HG02852 (cell line): ENCODE measurements around the gene COL6A2.

Experiments
- ATAC-seq: cut with Tn5 transposase; IDR thresholded peaks from one replicate; pipeline ENCODE4 v1.9.1; 2021; ENCODE audit warnings: mild to moderate bottlenecking, moderate library complexity; ENCODE audit not compliant: unreplicated experiment

The COL6A2 gene

DNA sequence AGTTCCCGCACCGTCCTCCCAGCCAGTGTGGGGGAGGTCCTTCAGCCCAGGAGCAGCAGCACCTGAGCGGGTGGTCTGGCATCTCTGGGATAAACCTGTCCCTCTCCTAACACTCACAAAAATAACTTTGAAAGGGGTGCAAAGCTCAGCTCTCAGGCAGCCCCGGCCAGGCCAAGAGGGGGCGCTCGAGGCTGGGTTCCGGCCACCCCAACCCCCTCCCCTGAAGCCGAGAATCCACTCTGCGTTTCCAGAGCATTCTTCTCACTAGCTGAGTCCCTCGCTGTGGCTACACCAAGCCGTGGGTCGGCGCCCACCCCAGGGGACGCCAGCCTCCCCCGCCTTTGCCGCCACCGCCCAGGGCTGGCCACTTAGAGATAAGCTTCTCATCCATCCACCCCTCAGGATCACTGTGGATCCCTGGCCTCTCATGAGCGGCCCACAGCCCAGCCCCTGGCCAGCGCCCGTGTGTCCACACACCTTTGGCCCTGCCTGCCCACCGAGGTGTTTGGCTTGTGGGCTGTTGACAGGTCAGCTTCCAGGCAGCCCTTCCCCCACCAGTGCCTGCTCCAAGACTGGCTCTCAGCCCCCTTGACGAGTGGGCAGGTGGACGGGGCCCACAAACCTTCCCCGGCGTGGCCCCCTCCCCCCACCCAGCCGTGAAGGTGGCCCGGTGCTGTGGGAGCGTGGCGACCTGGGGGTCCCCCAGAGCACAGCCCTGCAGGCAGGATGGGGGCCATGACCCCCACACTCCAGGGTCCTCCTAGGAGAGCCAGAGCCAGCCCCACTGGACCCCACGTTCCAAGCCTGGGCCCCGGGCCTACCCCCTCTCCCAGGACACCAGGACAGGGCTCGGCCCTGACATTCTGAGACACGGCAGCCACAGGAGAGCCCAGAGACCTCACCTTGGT, 55.6 kb downstream of the COL6A2 start:
- ATAC-seq: no peak

DNA sequence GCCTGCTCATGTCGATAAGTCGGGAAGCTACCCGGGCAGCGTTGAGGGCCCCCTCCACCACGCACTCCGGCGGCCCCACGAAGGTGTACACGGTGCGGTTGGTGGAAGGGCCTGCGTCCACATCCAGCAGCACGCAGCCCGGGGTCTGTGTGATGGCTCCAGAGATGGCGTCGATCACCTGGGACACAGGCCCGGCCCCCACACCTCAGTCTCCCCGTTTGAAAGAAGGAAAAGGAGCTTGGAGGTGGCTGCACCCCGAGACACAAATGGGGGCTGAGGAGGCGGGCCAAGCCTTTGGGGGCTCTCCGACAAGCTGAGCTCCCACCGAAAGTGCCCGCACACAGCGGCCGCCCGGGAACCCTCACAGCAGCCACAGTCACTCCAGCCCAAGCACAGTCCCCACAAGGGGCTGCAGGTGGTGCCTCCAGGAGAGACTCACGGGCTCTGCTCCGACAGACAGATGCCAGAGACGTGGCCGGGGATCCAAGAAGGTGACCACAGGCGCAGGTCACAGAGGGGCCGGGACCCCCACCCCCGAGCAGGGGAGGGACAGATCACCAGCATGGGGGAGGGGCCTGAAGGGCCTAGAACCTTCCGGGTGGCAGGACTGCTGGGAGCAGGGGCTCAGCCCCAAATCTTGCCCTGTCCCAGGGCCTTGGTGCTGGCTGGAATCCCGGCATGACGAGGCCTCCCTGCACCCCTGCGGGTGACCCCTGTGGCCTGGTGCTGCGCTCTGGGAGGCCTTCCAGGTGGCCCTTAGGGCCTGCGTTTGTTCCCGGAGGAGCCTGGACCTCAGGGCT, 56.4 kb downstream of the COL6A2 start:
- ATAC-seq: no peak

DNA sequence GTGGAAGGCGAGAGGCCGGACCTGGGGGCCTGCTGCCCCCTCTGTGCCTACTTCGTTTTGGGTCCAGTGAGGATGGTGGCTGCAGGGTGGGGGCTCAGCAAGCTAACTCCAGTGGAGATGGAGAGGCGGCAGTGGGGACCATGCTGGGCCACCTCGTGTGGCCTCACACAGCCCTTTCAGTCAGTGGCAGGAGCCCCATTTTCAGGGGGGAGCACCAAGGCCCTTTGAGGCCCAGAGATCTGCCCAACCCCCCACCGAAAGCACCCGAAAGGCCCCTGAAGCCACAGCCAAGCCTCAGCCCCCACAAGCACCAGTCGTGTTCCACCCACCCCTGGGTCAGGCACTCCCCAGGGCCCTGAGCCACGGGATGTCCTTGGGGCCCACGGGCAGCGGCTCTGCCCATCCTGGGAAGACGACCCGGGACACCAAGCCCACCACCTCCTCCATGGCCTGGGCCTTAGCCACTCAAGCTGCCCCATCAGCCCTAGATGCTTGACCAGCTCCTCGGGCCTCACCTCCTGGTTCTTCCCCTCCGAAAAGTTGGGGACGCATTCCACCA, 57.1 kb downstream of the COL6A2 start:
- no peak for ATAC-seq

DNA sequence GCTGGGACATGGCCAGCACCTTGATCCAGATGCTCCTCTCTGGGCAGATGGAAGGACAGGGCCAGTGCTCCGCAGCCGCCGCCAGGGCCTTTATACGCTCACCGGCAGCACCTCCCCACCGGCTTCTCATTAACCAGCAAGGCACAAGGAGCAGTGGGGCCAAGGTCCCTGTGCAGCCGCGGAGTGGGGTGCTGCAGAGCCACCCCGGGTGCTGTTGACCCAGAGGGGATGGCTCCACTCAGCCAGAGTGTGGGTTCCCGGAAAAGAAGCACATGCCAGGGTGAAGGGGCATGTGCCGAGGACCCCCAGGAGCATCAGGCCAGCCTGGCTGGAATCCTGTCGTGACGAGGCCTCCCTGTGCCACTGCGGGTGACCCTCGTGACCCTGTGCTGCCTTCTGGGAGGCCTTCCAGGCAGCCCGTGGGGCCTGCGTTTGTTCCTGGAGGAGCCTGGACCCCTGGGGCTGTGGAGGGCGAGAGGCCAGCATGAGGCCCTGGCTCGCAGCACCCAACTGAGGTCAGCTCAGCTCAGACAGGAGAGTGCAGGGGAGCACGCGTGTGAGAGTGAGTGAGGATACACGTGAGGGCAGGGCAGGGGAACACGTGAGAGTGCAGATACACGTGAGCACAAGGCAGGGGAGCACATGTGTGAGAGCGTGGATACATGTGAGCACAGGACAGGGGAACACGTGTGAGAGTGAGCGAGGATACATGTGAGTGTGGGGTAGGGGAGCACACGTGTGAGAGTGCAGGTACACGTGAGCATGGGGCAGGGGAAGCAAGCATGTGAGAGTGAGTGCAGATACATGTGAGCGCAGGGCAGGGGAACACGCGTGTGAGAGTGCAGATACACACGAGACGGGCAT, 57.8 kb downstream of the COL6A2 start, which contains the start of gene FTCD:
Gene FTCD, minus strand, starts transcription at position 66 of the 864 bp plus-strand sequence. Its CDS starts 56 bp downstream, at position 10.
- no peak for ATAC-seq

DNA sequence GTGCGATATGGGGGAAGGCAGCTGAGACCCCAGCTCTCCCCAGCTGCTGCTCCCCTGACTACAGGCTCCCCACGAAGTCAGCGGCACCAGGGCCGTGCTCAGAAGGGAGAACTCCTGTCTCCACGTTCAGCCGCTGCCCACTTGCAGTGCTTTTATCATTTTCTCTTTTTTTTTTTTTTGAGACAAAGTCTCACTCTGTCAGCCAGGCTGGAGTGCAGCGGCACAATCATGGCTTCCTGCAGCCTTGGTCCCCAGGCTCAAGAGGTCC, 58.4 kb downstream of the COL6A2 start:
- ATAC-seq: no peak

GRCh38 chr21:46156678-46157077, 58.8 kb downstream of the COL6A2 start:
- no peak for ATAC-seq

DNA sequence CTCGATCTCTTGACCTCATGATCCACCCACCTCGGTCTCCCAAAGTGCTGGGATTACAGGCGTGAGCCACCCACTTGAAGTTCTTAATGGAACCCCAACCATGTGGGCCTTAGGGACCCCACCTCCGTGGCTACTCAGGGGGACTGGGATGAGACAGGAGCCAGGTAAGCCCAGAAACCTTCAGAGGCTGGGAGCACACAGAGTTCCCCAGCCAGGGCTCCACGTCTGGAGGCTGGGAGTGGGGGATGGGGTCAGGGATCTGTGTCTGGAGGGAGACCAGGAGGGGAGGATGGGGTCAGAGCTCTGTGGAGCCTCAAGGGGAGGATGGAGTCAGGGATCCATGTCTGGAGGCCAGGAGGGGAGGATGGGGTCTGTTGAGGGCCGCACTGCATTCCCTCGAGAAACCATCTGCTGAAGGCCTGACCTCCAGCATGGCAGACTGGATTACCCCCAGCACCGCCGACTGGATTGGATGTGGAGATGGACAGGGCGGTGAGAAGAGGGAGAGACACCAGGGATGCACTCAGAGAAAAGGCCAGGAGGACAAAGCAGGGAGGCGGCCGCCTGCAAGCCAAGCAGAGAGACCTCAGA, 59.6 kb downstream of the COL6A2 start:
- ATAC-seq: no peak

- ATAC-seq: no peak
Measured at GRCh38 chr21:46157987-46158451, 60.1 kb downstream of the COL6A2 start.

GRCh38 chr21:46158666-46159300, 60.9 kb downstream of the COL6A2 start:
- no peak for ATAC-seq

- no peak for ATAC-seq
Measured at GRCh38 chr21:46159390-46159789, 61.5 kb downstream of the COL6A2 start.

- no peak for ATAC-seq
Measured at GRCh38 chr21:46159841-46160656, 62.1 kb downstream of the COL6A2 start.

GRCh38 chr21:46160657-46160906, 62.7 kb downstream of the COL6A2 start:
- no peak for ATAC-seq

DNA sequence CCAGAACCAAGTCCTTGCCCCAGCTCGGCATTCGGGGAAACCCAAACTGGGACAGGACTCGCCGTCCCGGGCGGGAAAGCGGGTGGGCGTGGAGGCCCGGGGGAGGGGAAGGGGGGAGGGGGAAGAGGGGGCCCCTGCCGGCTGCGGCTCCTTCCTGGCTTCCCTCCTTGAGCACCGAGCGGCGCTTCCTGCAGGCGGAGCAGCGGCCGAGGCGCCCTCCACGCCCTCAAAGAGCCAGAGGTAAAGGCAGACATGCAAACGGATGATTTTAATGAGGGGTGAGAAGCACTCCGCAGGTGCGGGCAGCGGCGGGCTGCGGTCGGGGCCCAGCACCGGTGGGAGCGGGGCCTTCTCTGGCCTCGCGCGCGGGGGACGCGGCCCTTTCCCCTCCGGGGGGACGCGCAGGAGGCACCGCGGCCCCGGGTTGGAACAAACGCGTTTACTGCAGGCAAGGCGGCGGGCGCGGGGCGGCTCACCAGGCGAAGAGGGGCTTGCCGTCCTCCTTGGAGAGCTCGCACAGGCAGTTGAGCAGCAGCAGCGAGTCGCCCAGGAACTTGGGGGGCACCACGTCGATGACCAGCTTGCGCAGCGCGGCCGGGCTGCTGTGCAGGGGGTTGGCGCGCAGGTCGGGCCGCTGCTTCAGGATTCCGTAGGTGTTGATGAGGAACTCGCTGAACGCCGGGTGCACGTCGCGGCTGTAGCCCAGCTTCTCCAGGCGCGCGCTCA, 63.2 kb downstream of the COL6A2 start:
- ATAC-seq: no peak

GRCh38 chr21:46161633-46162592, 64.0 kb downstream of the COL6A2 start:
- no peak for ATAC-seq

GRCh38 chr21:46163380-46163779, 65.5 kb downstream of the COL6A2 start:
- no peak for ATAC-seq

GRCh38 chr21:46165098-46165497, 67.2 kb downstream of the COL6A2 start:
- ATAC-seq: no peak

DNA sequence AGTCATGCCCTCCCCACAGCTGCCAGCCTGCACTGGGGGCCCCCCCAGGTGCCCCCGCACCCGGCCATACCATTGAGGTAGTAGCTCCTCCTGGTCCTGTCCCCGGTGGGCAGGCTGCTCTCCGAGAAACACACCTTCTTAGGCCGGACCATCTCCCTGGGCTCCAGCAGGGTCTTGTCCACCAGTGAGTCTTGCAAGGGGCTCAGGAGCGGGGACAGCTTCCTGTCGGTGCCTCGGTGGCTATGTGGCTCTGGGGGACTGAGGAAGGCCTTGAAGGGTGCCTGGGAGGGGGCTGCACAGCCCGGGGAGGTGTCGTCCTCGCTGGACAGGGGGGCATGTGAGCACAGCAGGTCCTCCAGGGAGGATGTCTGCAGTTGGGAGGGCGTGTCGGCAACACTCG, 70.3 kb downstream of the COL6A2 start:
- ATAC-seq: no peak
